ENCODE measurements around the gene SPATA3.

DNA sequence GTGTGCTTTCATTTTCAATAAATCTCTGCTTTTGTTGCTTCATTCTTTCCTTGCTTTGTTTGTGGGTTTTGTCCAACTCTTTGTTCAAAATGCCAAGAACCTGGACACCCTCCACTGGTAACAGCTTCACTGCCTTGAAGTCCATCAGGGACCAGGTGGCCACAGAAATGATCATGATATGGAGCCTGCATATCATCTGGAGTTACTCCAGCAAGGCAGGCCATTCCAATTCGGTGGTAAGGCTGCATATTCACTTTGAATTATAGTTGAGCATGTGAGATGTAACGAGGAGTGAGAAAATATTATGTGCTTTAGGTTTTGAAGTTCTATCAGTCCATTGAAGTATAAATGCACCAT, 26.3 kb upstream of the SPATA3 start:
- TF ChIP-seq EZH2 (IDR thresholded peaks at IDR 0.05; ENCODE audit: low read depth, unreplicated experiment) (no peak), EZH2phosphoT487 (IDR thresholded peaks at IDR 0.05; ENCODE audit: unreplicated experiment) (no peak)
- TF ChIP-seq, protein P1, sequence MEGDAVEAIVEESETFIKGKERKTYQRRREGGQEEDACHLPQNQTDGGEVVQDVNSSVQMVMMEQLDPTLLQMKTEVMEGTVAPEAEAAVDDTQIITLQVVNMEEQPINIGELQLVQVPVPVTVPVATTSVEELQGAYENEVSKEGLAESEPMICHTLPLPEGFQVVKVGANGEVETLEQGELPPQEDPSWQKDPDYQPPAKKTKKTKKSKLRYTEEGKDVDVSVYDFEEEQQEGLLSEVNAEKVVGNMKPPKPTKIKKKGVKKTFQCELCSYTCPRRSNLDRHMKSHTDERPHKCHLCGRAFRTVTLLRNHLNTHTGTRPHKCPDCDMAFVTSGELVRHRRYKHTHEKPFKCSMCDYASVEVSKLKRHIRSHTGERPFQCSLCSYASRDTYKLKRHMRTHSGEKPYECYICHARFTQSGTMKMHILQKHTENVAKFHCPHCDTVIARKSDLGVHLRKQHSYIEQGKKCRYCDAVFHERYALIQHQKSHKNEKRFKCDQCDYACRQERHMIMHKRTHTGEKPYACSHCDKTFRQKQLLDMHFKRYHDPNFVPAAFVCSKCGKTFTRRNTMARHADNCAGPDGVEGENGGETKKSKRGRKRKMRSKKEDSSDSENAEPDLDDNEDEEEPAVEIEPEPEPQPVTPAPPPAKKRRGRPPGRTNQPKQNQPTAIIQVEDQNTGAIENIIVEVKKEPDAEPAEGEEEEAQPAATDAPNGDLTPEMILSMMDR (conservative IDR thresholded peaks at IDR 0.05; ENCODE audit: low read depth in 2 of 2) = no peak
